NCI-H69 (cell line): ENCODE results near the gene GRPEL1.

Experiments used
- DNase-seq: peaks from one replicate; lab custom pipeline; 2025; lab: John Stamatoyannopoulos, UW

The GRPEL1 gene

GRCh38 chr4:7023486-7023885 lies 44.4 kb downstream of the GRPEL1 start:
- DNase-seq: no peak

GRCh38 chr4:7021930-7022664 lies 45.8 kb downstream of the GRPEL1 start:
- no peak for DNase-seq

- no peak for DNase-seq
Measured at GRCh38 chr4:7021355-7021754, 46.5 kb downstream of the GRPEL1 start.

GRCh38 chr4:7020856-7021255 lies 47.0 kb downstream of the GRPEL1 start:
- no peak for DNase-seq

- no peak for DNase-seq
Measured at GRCh38 chr4:7020290-7020689, 47.6 kb downstream of the GRPEL1 start.

GRCh38 chr4:7019367-7019766 lies 48.5 kb downstream of the GRPEL1 start:
- no peak for DNase-seq

GRCh38 chr4:7018281-7018680 lies 49.6 kb downstream of the GRPEL1 start:
- DNase-seq: no peak

GRCh38 chr4:7017446-7018048 lies 50.3 kb downstream of the GRPEL1 start:
- no peak for DNase-seq

GRCh38 chr4:7016512-7016911 lies 51.4 kb downstream of the GRPEL1 start:
- DNase-seq: no peak

GRCh38 chr4:7016086-7016485 lies 51.8 kb downstream of the GRPEL1 start:
- DNase-seq: no peak

- DNase-seq: no peak
Measured at GRCh38 chr4:7015383-7016035, 52.4 kb downstream of the GRPEL1 start.

- no peak for DNase-seq
Measured at GRCh38 chr4:7014815-7015214, 53.0 kb downstream of the GRPEL1 start.

GRCh38 chr4:7013175-7013574 lies 54.7 kb downstream of the GRPEL1 start:
- DNase-seq: no peak

GRCh38 chr4:7009564-7009963 lies 58.3 kb downstream of the GRPEL1 start:
- DNase-seq: no peak
